IPS-18a (cell line): ENCODE measurements around the gene L1CAM.
A peak's percentile ranks its signal among the peaks of the same experiment; 100 is the strongest.

Experiments
- H3K27ac ChIP-seq: one replicate; pipeline ENCODE4 v1.5.1; 2013; ENCODE audit warnings: low read length
- H3K27me3 ChIP-seq: one replicate; pipeline ENCODE4 v1.6.1; 2013; ENCODE audit warnings: mild to moderate bottlenecking, low read length; ENCODE audit not compliant: control insufficient read depth, insufficient read depth
- H3K36me3 ChIP-seq: one replicate; pipeline ENCODE4 v1.6.1; 2013; ENCODE audit warnings: low read depth, low read length; ENCODE audit not compliant: control insufficient read depth
- H3K4me1 ChIP-seq: one replicate; pipeline ENCODE4 v1.6.1; 2013; ENCODE audit warnings: low read depth, low read length; ENCODE audit not compliant: control insufficient read depth
- H3K4me3 ChIP-seq: one replicate; pipeline ENCODE4 v1.5.1; 2013; ENCODE audit warnings: low read length
- H3K9ac ChIP-seq: one replicate; pipeline ENCODE4 v1.6.1; 2013; ENCODE audit warnings: mild to moderate bottlenecking, low read length, moderate library complexity
- H3K9me3 ChIP-seq: one replicate; pipeline ENCODE4 v1.6.1; 2013; ENCODE audit warnings: low read depth, low read length; ENCODE audit not compliant: control insufficient read depth

L1CAM gene

DNA sequence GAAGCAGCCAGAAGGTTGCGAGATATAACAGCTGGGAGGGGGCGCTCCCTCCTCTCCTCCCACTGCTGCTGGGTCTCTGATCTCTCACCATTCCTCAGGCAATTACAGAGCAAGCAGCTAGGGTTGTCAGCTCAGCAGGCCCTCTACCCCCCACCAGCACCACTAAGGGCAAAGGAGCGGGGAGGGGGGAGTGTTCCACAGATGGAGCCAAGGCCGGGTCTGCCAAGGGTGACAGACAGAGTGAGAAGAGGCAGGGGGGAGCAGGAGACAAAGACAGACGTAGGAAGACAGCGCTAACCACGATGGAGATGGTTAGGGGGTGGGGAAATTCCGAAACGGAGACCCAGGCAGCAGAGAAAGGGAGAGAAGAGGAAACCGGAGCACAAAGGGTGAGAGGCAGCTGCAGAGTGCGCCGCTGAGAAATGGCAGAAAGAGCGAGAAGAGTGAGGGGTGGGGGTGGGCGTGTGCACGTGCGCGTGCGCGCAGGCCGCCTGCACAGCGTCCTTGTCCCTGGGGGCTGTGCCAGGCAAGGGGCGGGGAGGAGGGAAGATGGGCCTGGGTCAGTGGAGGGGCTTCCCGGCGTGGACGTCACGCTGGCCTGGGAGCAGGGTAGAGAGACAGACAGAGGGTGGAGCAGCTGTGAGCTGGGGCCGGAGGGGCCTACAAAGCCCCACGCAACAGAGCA, 6.9 kb downstream of the L1CAM start:
- no peak overlapping the region for H3K9ac ChIP-seq
- H3K36me3 ChIP-seq, result no peaks in the 10 kb centered on the region
- peaks cover 20% of the 10 kb centered on the region for H3K4me1 ChIP-seq
- no peak overlapping the region for H3K27ac ChIP-seq
- peaks cover 3% of the 10 kb centered on the region for H3K9me3 ChIP-seq
- peak overlapping the region; percentile 43 for H3K4me3 ChIP-seq
- H3K27me3 ChIP-seq, result no peaks in the 10 kb centered on the region

DNA sequence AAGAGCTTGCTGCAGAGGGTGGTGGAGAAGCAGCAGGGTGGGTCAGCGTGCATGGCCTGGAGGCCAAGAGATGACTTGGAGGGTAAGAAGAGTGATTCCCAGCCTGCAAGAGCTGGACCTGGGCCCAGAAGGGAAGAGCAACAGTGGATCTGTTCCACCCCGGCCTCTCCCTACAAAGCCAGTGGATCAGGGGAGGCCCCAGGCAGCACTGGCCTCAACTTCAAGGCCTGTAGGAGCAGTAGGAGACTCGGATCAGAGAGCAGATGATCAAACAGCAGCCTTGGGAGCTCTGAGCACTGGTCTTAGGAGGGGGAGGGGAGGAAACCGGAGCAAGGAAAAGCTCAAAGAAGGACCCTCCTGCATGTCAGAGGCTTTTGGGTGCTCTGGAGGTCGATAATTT, 7.6 kb downstream of the L1CAM start:
- no peak overlapping the region for H3K9ac ChIP-seq
- peaks cover 16% of the 10 kb centered on the region for H3K4me1 ChIP-seq

DNA sequence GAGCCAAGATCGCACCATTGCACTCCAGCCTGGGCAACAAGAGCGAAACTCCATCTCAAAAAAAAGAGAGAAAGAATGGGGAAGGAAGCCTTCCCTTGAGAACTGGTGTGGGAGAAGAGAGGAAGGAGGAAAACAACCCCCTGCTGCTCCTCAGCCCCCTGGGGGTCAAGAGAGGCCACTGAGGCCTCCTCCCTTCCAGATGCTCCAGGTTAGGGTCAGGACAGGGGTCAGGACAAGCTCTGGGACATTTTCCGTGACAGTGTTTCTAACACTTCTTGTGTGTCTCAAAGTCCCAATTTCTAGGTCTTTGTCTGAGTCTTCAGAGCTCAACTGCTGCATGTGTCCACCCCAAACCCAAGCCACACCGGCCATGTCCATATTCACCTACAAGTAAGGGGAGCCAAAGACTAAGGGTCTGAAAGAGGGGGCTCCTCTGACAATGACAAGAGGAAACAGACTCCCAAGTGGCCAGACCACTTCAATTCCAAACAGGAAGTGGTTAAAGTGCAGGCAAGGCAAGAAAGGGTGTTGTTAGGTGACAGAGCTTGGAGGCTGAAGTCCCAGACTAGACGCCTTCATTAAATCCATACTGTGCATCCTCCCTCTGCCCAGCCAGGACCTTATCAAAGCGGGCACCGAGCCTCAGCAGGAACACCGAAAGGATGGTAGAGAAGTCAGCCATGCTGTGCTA, 8.3 kb downstream of the L1CAM start:
- Histone ChIP-seq H3K4me3 (no peak overlapping the region), H3K27me3 (no peaks in the 10 kb centered on the region), H3K27ac (no peak overlapping the region), H3K9ac (no peak overlapping the region), H3K4me1 (peaks cover 16% of the 10 kb centered on the region), H3K9me3 (peaks cover 3% of the 10 kb centered on the region), H3K36me3 (no peaks in the 10 kb centered on the region)

More for the DNA sequence above, 7.6 kb downstream of the L1CAM start:
- Histone ChIP-seq H3K9me3 (peaks cover 3% of the 10 kb centered on the region), H3K27ac (no peak overlapping the region), H3K4me3 (peak overlapping the region; percentile 43), H3K36me3 (no peaks in the 10 kb centered on the region), H3K27me3 (no peaks in the 10 kb centered on the region)

DNA sequence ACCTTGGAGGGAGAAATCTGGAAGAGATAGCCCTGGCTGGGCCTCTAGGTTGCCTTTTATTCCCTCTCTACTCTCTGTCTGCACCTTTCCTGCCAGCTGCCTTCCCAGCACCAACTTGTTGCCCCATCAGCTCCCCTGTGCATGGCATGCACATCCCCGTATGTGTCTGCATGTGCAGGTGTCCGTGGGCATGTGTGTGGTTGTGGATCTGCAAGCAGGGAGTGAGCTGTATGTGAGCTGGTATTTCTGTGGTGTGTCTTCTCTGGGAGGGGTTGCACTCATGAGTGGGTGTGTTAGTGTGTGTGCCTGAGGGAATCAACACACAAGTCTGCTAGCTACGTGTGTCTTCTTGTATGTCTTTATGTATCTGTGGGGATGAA, 9.9 kb downstream of the L1CAM start:
- Histone ChIP-seq H3K9ac (no peak overlapping the region), H3K9me3 (peaks cover under 1% of the 10 kb centered on the region), H3K4me1 (peaks cover 16% of the 10 kb centered on the region), H3K36me3 (no peaks in the 10 kb centered on the region), H3K27ac (no peak overlapping the region), H3K27me3 (no peaks in the 10 kb centered on the region), H3K4me3 (no peak overlapping the region)

DNA sequence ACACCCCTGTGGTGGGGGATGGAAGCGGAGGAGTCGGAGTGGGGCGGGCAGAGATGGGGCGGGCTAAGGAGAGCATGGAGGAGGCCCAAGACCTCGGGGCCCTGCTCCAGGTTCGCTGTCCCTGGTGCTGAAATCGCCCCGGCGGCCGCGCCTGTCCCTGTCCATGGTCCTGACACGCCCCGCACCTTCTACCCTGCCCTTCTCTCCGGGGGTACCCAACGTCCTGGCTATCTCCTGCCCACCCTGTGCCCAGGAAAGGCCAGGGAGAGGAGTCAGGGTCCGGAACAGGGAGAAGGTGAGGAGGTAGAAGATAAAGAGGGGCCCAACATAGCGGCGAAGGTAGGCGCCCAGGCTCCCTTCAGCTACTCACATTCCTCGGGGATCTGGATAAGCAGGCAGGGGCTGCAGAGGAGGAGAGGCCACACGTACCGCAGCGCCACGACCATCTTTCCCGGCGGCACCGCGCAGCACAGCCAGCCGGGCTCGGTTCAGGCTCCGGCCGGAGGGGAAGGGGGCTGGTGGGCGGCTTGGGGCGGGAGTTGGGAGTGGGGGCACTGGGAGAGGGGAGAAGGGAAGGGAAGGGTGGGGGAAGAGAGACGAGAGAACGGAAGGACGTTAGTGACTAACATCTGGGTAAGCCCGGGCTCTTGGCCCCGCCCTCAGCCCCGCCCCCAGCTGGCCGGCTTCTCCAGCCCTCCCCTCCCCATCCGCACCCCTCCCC, 10.4 kb downstream of the L1CAM start:
- Histone ChIP-seq H3K36me3 (no peaks in the 10 kb centered on the region), H3K27me3 (no peaks in the 10 kb centered on the region), H3K9ac (no peak overlapping the region), H3K9me3 (no peaks in the 10 kb centered on the region), H3K4me1 (peaks cover 16% of the 10 kb centered on the region), H3K27ac (no peak overlapping the region), H3K4me3 (peak overlapping the region; percentile 20)

DNA sequence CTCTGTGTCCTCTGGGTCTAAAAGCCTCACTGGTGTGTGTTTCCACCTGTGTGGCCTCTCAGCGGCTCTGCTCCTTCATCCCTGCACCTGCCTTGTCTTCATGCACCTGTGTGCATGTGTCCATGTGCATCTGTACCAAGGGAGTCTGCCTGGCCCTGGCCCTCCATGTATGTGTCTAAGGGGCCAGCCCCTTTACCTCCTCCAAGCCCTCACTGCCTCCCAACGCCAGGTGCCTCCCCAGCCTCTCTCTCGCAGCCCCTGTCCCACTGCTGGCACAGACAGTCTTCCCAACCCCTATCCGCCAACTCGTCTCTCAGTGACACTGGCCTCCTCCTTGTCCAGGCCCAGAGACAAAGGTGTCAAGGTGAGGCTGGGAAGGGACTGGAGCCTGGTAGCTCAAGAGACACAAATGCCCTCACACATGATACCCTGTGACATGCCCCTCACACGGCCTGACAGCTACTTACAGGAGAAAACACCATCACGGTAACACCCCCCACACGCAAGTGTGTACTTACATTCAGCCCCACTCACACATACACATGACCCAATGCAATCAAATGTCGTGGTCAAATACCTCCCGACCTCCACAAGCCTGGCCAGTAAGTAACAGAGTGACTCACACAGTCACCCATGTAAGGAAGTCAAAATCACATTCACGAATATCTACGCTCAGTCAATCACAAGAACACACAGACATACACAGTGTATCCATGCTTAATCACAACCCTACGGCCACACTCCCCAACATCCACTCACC, 11.4 kb downstream of the L1CAM start:
- Histone ChIP-seq H3K4me3 (no peak overlapping the region), H3K9me3 (peaks cover 3% of the 10 kb centered on the region), H3K27me3 (no peaks in the 10 kb centered on the region), H3K9ac (no peak overlapping the region), H3K36me3 (no peaks in the 10 kb centered on the region), H3K4me1 (peaks cover 7% of the 10 kb centered on the region), H3K27ac (no peak overlapping the region)

DNA sequence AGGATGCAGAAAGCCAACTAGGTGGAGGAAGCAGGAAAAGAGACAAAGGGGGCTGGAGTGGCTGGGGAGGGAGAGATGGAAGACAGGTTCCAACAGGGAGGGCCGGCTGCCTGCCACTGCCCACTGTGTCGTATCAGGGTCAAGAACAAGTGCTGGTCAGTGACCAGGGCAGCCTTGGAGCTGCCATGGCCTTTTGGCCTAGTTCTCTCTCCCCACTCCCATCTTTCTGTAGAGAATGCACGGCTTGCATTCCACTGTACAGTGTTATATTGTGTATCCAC, 11.9 kb downstream of the L1CAM start:
- H3K27me3 ChIP-seq, result no peaks in the 10 kb centered on the region
- H3K36me3 ChIP-seq, result no peaks in the 10 kb centered on the region
- peaks cover 7% of the 10 kb centered on the region for H3K4me1 ChIP-seq
- no peak overlapping the region for H3K4me3 ChIP-seq
- H3K9ac ChIP-seq, result no peak overlapping the region
- H3K9me3 ChIP-seq, result peaks cover 3% of the 10 kb centered on the region
- H3K27ac ChIP-seq, result no peak overlapping the region

DNA sequence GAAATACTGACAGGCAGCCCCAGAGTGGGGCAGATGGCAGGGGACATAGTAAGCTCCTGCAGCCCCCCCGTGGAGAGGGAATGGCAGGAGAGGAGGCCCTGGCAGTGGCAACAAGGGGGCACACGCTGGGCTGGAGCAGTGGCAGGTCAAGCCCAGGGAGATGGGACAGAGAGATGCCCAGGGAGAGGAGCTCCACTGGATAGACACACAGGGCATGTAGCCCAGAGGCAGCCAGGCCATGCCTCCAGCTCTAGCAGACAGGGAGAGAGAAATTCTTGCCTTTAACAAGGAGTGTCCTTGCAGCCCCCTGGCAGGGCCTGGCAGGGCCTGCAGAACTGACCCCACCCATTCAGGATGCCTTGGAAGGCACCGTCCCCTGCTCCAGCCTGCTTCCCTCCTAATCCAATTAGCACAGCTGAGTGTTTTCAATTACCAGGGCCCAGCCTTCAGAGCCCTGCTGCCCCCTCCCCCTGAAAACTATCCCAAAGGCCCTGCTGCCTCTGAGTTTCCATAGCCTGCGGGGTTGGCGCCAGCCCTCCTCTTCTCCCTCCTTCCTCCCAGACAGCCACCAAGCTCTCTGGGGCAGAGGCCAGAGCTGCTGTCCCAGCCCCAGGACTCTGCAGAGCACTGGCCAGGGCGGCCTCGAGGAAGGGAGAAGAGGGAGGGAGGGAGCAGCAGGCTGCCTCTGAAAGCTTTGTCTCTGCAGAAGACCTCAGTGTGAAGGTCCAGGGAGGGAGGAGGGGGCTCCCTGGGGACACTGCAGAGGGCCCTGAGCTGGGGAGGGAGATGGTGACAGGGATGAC, 12.5 kb downstream of the L1CAM start:
- H3K27me3 ChIP-seq, result no peaks in the 10 kb centered on the region
- no peak overlapping the region for H3K9ac ChIP-seq
- H3K27ac ChIP-seq, result no peak overlapping the region
- H3K4me3 ChIP-seq, result no peak overlapping the region
- H3K9me3 ChIP-seq, result peaks cover 3% of the 10 kb centered on the region
- H3K36me3 ChIP-seq, result no peaks in the 10 kb centered on the region
- H3K4me1 ChIP-seq, result peaks cover 4% of the 10 kb centered on the region

DNA sequence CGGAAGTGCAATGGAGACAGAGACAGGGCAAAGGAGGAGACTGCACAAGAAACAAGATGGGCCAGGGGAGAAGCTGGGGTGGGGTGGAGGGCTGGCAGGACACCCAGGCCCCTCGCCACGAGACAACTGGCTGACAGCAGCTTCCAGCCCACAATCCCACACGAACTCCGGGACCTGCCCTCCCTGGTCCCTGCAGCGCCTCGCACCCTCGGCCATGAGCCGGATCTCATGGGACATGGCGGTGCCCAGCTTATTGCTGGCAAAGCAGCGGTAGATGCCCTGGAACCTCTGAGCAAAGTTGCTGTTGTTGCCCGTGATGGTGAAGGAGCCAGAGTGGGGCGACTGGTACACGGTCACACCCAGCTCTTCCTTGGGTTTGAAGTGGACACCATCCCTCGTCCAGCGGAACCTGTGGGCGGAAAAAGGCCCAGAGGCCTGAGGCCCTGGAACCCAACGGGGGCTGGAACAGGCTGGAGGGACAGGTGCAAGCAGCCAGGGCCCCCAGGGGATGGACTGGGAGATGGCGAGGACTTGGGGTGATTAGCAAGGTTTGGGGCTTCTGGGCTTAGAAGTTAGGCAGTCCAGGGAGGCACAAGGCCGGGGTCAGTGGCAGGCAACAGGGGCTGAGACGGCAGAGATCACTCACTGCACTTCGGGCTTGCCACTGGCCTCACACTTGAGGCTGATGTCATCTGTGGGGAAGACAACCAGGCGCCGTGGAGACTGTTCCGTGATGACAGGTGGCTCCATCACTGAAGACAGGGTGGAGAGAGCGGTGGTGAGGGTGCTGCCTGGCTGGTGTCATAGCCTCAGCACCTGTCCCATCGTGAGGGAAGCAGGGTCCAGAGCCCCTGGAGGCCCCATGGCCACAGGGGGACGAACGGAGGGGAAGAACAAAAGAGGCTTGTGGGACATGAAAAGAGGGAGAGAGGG, 13.8 kb downstream of the L1CAM start:
- Histone ChIP-seq H3K4me3 (no peak overlapping the region), H3K4me1 (no peaks in the 10 kb centered on the region), H3K9me3 (peaks cover 3% of the 10 kb centered on the region), H3K27ac (no peak overlapping the region), H3K36me3 (peaks cover 3% of the 10 kb centered on the region), H3K9ac (no peak overlapping the region), H3K27me3 (no peaks in the 10 kb centered on the region)

DNA sequence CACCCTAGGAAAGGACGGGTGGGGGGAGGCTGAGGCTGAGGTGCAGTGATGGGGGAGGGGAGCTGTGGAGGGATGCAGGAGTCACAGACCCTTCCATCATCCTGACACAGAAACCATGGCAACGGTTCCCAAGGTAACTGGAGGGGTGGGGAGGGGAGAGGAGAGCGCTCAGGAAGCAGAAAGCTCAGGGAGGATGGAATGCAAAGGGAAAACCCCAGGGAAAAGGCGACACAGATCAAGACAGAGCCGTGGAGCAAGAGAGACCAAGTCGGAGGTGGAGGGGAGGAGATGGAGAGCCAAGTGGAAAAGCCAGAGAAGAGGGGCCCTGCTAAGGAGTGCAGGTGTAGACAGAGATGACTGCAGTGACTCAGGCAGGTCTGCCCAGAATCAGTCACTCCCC, 14.5 kb downstream of the L1CAM start:
- H3K9me3 ChIP-seq, result peaks cover 3% of the 10 kb centered on the region
- no peak overlapping the region for H3K9ac ChIP-seq
- H3K36me3 ChIP-seq, result peaks cover 3% of the 10 kb centered on the region
- H3K27ac ChIP-seq, result no peak overlapping the region
- H3K27me3 ChIP-seq, result no peaks in the 10 kb centered on the region
- H3K4me3 ChIP-seq, result no peak overlapping the region
- H3K4me1 ChIP-seq, result no peaks in the 10 kb centered on the region
